Amygdala (tissue), 56 donors: ENCODE results near the gene C6orf52.

ENCODE experiments used
- DNase-seq, 56 donors: peaks; one replicate each; lab custom pipeline; 2025; lab: John Stamatoyannopoulos, UW

Gene C6orf52

DNA sequence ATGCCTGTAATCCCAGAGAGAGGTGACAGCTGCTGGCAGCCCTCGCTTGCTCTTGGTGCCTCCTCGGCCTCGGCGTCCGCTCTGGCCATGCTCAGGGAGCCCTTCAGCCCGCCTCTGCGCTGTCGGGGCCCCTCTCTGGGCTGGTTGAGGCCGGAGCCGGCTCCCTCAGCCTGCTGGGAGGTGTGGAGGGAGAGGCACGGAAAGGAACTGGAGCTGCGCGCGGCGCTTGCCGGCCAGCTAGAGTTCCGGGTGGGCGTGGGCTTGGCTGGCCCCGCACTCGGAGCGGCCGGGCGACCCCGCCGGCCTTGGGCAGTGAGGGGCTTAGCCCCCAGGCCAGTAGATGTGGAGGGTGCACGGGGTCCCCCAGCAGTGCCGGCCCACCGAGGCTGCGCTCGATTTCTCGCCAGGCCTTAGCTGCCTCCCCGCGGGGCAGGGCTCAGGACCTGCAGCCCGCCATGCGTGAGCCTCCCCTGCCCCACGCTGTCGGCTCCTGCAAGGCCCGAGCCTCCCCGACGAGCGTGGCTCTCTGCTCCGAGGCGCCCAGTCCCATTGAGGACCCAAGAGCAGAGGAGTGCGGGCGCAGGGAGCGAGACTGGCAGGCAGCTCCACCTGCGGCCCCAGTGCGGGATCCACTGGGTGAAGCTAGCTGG is 34.6 kb downstream of the C6orf52 start:
- no peak for DNase-seq

DNA sequence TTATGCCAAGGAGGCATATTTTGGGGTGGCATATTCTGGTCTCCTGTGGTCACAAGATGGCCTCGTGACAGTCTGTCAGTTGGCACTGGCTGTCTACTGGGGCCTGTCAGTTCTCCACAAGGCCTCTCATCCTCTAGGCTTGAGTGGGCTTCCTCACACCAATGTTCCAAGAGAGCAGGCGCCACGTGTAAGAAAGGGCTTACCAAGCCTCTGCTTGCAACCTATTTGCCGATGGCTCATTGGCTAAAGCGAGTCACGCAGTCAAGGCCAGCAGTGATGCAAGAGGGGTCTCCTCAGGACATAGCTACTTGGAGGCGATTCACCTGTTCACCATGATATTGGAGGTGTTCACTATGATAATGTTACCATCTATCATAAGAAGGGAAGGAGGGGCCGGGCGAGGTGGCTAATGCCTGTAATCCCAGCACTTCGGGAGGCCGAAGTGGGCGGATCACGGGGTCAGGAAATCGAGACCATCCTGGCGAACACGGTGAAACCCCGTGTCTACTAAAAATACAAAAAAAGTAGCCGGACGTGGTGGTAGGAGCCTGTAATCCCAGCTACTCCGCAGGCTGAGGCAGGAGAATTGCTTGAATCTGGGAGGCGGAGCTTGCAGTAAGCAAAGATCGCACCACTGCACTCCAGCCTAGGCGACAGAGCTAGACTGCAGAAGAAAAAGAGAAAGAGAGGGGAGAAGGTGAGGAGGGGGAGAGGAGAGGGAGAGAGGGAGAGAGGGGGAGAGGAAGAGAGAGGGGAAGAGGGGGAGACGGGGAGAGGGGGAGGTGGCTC is 35.3 kb downstream of the C6orf52 start:
- no peak for DNase-seq

DNA sequence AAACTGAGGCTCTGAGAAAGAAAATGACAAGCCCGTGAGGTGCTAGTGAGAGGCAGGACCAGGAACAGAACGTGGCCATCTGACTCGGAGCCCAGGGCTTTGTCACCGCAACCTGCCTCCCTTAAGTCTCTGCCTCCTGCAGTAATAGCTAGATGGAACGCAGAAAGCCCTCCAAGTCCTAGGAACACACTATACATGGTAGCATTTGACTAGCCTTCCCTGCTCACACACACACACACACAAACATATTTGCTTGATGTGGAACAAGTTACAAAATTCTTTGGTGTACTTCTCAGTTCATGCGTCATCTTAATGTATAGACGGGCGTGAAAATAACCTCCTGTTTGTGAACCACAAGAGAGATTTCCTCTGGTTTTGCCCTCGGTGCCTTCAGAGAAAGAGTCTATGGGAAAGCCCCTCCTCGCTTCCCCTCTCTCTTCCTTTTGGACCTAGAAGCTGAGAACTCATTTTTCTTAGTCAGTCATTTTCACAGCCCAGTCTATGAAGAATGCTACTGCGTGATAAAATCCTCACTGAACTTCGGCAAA is 38.8 kb downstream of the C6orf52 start:
- DNase-seq, result no peak

DNA sequence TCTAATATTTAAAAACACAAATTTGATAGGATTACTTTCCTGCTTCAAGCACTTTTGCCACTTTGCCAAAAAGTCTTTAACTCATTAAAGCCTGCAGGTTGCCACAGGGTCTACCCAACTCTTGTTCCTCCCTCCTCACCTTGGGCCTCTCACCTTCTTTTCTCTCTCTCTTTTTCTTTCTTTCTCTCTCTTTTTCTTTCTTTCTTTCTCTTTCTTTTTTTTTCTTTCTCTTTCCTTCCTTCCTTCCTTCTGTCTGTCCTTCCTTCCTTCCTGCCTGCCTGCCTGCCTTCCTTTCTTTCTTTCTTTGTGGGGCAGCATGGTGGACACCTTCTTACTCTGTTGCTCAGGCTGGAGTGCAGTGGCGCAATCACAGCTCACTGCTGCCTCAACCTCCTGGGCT is 50.2 kb downstream of the C6orf52 start:
- DNase-seq, result no peak

DNA sequence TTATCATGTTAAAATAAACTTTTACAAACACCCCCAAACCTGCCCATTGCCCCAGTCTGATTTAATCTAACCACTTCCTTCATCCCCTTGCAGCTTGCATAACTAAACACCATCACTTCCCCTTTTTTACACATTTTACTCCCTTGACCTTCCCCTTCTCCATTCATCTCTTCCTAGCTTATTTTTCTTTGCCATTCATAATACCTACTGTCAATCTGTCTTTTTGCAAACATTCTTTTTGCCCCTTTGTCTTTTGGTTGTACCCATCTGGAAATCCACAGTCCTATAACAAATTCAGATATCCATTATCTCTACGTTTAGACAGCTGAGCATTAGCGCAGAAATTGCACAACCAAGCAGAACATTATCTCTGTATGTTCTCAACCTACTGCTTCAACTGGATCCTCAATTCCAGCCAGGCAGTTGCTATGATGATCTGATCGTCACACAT is 51.2 kb downstream of the C6orf52 start:
- DNase-seq, result no peak

DNA sequence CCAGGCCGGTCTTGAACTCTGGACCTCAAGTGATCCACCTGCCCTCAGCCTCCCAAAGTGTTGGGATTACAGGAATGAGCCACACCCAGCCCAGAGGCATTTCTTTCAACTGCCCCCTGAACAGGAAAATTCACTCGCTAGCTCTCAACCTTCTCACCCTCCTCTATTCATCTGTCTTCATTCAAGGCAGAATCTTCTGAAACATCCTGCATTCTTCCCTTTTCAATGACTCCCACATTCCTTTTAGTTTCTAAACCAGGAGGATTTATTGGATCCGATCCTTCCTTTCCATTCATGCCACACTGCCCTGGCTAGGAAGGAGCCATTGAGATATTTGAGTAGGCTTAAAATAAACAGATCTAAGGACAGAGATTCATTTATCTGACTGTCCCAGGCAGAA is 52.9 kb downstream of the C6orf52 start:
- no peak for DNase-seq

DNA sequence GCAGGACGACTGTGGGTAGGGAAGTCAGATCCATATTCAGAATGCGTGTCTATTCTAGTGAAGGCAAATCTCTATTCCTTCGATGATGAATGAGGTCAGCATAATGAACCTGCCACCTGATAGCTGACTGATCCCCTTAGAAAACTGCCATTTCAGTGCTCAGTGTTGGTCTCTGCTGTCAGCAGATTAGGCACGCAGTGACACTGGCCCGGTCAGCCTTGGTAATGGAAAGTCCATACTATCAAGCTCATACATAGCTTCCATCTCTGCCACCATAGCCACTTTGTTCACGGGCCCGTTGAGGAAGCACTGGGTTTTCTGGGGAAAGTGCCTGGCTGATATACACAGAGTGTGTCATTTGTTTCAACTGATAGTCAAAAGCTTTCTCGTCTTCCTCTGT is 54.0 kb downstream of the C6orf52 start:
- no peak for DNase-seq

DNA sequence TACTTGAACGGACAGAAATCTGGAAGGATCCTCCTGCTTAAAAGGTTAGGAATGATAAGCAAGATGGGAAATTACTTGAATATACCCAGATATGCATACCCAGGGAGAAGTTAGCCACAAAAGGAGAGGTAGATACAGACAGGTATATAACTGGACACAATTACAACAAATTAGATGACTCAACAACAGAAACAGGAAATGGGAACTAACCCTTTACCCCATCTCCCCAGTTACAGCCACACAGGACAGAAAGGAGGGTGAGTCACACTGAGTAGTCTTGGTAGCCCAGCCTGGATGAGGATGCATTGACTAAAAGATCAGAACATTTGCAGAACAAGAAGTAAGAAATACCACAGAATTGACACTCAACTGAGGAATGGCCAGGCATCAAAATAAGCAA is 61.2 kb downstream of the C6orf52 start:
- no peak for DNase-seq

DNA sequence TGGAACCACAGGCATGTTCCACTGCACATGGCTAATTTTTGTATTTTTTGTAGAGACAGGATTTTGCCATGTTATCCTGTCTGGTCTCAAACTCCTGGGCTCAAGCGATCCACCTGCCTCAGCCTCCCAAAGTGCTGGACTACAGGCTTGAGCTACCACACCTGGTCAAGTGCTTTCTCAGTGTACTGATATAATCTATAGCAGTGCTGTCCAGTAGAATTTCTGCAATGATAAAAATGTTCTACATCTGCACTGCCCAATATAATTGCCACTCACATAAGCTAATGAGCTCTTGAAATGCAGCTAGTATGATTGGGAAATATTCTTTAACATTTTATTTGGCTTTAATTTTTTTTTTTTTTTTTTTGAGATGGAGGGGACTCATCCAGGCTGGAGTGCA is 64.2 kb downstream of the C6orf52 start:
- DNase-seq, result no peak

DNA sequence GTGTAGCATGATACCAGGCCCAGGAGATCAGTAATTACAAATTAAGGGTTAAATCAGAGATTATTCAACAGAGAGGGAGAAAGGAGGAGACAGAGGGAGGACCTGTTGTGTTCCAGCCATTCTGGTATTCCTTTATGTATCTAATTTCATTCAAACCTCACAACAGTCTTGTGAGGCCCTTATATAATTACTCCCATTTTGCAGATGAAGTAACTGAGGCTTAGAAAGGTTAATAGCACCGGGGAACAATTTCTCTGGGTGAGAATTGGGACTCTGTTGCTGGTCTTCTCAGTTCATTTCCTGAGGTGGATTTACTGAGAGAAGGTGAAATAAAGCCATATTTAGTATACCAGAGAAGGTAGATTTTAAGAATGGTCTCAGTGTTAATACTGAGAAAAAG is 66.6 kb downstream of the C6orf52 start:
- no peak for DNase-seq

DNA sequence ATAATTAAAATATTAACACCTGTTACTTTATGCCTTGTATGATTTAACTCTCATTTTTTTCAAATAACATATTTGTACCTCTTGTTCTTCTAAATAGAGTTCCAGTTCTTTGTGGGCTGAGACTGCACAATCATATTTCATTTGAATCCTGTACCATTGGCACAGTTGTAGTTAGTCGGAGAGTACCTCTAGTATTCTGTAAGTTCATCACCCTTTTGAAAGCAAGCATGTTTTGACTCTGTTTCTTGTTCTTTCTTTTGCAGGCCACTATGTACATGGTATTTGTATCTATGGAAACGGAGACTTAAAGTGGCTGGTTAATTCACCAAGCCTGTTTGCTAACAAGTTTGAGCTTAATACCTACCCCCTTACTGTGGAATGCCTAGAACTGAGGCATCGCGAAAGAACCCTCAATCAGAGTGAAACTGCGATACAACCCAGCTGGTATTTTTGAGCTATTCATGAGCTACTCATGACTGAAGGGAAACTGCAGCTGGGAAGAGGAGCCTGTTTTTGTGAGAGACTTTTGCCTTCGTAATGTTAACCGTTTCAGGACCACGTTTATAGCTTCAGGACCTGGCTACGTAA is 68.2 kb downstream of the C6orf52 start:
- no peak for DNase-seq

DNA sequence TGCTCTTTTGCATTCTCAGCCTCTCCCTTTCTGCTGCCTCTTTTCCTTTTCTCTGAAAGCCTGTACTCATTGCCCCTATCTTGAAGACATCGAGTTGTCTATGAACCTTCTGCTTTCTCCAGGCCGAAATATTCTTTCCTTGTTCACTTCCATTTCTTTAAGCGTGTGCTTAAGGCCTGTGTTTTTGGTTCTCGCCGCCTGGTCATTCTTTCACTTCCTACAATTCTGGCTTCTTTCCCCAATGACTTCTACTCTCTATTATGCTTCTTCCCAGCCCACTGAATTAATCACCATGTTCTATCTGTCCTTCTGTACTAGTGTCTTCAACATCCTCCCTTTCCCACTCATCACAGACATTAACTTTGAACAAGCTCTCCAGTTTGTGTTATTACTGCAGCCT is 69.6 kb downstream of the C6orf52 start:
- no peak for DNase-seq

DNA sequence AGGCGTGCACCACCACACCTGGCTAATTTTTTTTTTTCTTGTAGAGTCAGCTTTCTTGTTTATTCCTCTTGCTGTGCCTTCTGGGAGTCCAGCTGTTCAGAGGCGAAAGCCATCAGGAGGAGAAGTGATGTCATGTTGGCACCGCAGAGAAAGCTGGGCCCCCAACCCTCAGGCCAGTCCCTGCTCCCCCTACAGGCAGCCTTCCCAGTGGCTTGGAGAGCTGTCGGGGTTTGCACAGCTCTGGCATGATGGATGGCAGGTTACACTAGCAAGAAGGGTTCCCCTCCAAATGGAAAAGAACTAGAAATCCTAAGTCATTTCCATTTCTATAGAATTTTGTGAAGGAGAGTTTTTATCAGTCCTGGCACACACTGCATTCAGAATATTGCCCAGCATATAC is 72.6 kb downstream of the C6orf52 start:
- DNase-seq, result no peak
